Measurements from ENCODE around the gene HACD3. TPM values are rescaled to one million over a fixed set of nuclear protein-coding genes. Genes with fewer than 3 reads are reported as not detected.

The HACD3 gene
- total RNA-seq, 1 donor from 2014 or later, result 129 TPM

DNA sequence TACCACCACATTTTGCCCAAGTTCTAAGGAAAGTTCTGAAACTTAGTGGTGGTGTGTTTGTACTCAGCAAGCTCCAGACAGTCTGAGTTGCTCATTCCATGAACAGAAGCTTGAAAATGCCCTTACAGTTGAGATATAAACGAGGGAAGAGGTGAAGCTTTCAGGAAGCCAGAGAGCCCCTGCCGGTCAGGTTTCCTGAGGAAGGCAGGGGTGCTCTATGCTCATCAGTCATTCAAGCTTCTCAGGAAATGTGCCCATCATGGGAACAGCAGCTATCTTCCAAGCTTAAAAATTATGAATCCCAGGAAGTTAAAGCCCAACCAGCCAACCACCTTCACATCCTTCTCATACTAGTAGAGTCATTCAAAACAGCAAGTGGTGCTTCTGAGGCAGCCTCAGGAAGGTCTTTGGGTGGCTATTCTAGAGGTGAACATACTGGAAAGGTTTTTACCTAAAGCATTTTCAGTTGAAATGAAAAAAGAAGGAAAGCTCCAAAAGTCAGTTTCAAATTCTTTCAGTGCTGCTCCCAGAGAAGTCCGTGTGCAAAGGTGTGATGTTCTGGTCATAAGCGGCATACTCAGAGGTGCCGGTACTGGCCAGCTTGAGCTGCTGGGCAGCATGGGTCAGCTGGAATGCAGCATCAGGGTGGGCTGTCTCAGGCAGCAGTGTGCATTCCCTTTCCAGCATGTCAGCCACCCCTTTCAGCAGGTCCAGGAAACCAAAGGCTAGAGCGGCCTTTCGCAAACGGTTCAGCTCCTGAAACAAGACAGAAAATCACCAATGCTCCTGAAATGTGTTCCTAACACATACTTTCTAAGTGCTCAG is 48.9 kb downstream of the HACD3 start:
- H3K27ac Mint-ChIP-seq (ENCODE audit: unreplicated experiment), result peak overlapping the region; percentile 85
- FAIRE-seq, result no peak

GRCh38 chr15:65579762-65580161 is 49.5 kb downstream of the HACD3 start:
- no peak overlapping the region for H2AFZ ChIP-seq (ENCODE audit: low read depth, low read length)
- peaks cover 56% of the 10 kb centered on the region for H3K4me1 Mint-ChIP-seq (ENCODE audit: low read depth, unreplicated experiment)
- no peaks in the 10 kb centered on the region for H3K9me3 ChIP-seq (ENCODE audit: insufficient read depth, low read depth, low read length)
- no peak for FAIRE-seq
- H3K27me3 ChIP-seq (ENCODE audit: insufficient read depth, low read length), result no peaks in the 10 kb centered on the region
- no peaks in the 10 kb centered on the region for H3K9me3 Mint-ChIP-seq (ENCODE audit: unreplicated experiment)
- peaks cover 39% of the 10 kb centered on the region for H3K4me1 ChIP-seq (ENCODE audit: insufficient read depth, low read length)
- H4K20me1 ChIP-seq (ENCODE audit: insufficient read depth, low read length), result peaks cover 3% of the 10 kb centered on the region
- peak overlapping the region; percentile 58 for H3K27ac ChIP-seq (ENCODE audit: low read depth, low read length)
- peaks cover 21% of the 10 kb centered on the region for H3K36me3 Mint-ChIP-seq (ENCODE audit: low read depth, unreplicated experiment)
- H3K27ac Mint-ChIP-seq (ENCODE audit: unreplicated experiment), result peak overlapping the region; percentile 85
- H3K79me2 ChIP-seq (ENCODE audit: insufficient read depth, low read length), result no peaks in the 10 kb centered on the region
- DNase-seq (ENCODE audit: low read depth), result no peak
- H3K9ac ChIP-seq (ENCODE audit: low read length), result peak overlapping the region; percentile 20
- H3K4me3 Mint-ChIP-seq (ENCODE audit: unreplicated experiment), result no peak overlapping the region
- TF ChIP-seq EZH2 (IDR thresholded peaks at IDR 0.05; ENCODE audit: insufficient read depth, low read length) (no peak), CTCF (IDR thresholded peaks at IDR 0.05; ENCODE audit: insufficient read depth, low read depth, low read length) (no peak)
- no peaks in the 10 kb centered on the region for H3K27me3 Mint-ChIP-seq (ENCODE audit: low read depth, unreplicated experiment)
- H3K4me3 ChIP-seq (ENCODE audit: insufficient read depth, low read depth, low read length), result no peak overlapping the region
- peak overlapping the region; percentile 21 for H3K4me2 ChIP-seq (ENCODE audit: low read length)
- peaks cover 30% of the 10 kb centered on the region for H3K36me3 ChIP-seq (ENCODE audit: insufficient read depth, low read length)

More for the DNA sequence above, 48.9 kb downstream of the HACD3 start:
- Histone ChIP-seq H3K9ac (ENCODE audit: low read length) (no peak overlapping the region), H4K20me1 (ENCODE audit: insufficient read depth, low read length) (peaks cover 3% of the 10 kb centered on the region), H3K4me1 (ENCODE audit: insufficient read depth, low read length) (peaks cover 37% of the 10 kb centered on the region), H3K4me2 (ENCODE audit: low read length) (no peak overlapping the region), H3K4me3 (ENCODE audit: insufficient read depth, low read depth, low read length) (no peak overlapping the region), H3K27ac (ENCODE audit: low read depth, low read length) (peak overlapping the region; percentile 58), H2AFZ (ENCODE audit: low read depth, low read length) (no peak overlapping the region), H3K9me3 (ENCODE audit: insufficient read depth, low read depth, low read length) (no peaks in the 10 kb centered on the region), H3K79me2 (ENCODE audit: insufficient read depth, low read length) (no peaks in the 10 kb centered on the region), H3K36me3 (ENCODE audit: insufficient read depth, low read length) (peaks cover 32% of the 10 kb centered on the region), H3K27me3 (ENCODE audit: insufficient read depth, low read length) (no peaks in the 10 kb centered on the region)
- H3K4me3 Mint-ChIP-seq (ENCODE audit: unreplicated experiment), result no peak overlapping the region
- DNase-seq (ENCODE audit: low read depth), result no peak
- TF ChIP-seq EZH2 (IDR thresholded peaks at IDR 0.05; ENCODE audit: insufficient read depth, low read length) (no peak), CTCF (IDR thresholded peaks at IDR 0.05; ENCODE audit: insufficient read depth, low read depth, low read length) (no peak)
- peaks cover 21% of the 10 kb centered on the region for H3K36me3 Mint-ChIP-seq (ENCODE audit: low read depth, unreplicated experiment)
- H3K9me3 Mint-ChIP-seq (ENCODE audit: unreplicated experiment), result no peaks in the 10 kb centered on the region
- H3K4me1 Mint-ChIP-seq (ENCODE audit: low read depth, unreplicated experiment), result peaks cover 51% of the 10 kb centered on the region
- no peaks in the 10 kb centered on the region for H3K27me3 Mint-ChIP-seq (ENCODE audit: low read depth, unreplicated experiment)

DNA sequence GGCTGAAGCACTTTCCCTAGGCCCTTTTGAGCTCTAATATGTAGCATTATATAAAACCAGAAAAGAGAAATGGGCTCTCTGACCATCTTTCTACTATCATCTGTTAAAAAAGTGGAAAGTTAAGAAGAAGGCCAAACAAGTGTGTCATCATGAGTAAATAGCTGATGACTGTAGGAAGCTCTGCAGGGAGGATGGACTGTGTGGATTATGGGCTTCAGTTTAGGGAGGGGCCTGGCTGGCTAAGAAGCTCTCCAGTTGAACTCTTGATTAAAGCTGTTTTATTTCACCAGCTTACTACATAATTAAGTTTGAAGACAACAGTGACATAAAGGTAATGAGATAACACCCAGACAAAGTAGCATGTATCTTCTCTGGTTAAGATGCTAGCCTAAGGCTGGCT is 50.0 kb downstream of the HACD3 start:
- peaks cover 56% of the 10 kb centered on the region for H3K4me1 Mint-ChIP-seq (ENCODE audit: low read depth, unreplicated experiment)
- Histone ChIP-seq H4K20me1 (ENCODE audit: insufficient read depth, low read length) (peaks cover 3% of the 10 kb centered on the region), H3K4me3 (ENCODE audit: insufficient read depth, low read depth, low read length) (no peak overlapping the region), H3K9me3 (ENCODE audit: insufficient read depth, low read depth, low read length) (no peaks in the 10 kb centered on the region), H3K4me2 (ENCODE audit: low read length) (peak overlapping the region; percentile 21), H3K9ac (ENCODE audit: low read length) (peak overlapping the region; percentile 41), H3K27ac (ENCODE audit: low read depth, low read length) (peak overlapping the region; percentile 58), H3K79me2 (ENCODE audit: insufficient read depth, low read length) (no peaks in the 10 kb centered on the region), H2AFZ (ENCODE audit: low read depth, low read length) (no peak overlapping the region), H3K4me1 (ENCODE audit: insufficient read depth, low read length) (peaks cover 39% of the 10 kb centered on the region), H3K27me3 (ENCODE audit: insufficient read depth, low read length) (no peaks in the 10 kb centered on the region), H3K36me3 (ENCODE audit: insufficient read depth, low read length) (peaks cover 30% of the 10 kb centered on the region)
- H3K36me3 Mint-ChIP-seq (ENCODE audit: low read depth, unreplicated experiment), result peaks cover 21% of the 10 kb centered on the region
- DNase-seq (ENCODE audit: low read depth) (peak; percentile 60), FAIRE-seq (peak; percentile 47)
- H3K27ac Mint-ChIP-seq (ENCODE audit: unreplicated experiment), result no peak overlapping the region
- TF ChIP-seq CTCF (IDR thresholded peaks at IDR 0.05; ENCODE audit: insufficient read depth, low read depth, low read length) (no peak), EZH2 (IDR thresholded peaks at IDR 0.05; ENCODE audit: insufficient read depth, low read length) (no peak)
- no peaks in the 10 kb centered on the region for H3K27me3 Mint-ChIP-seq (ENCODE audit: low read depth, unreplicated experiment)
- H3K9me3 Mint-ChIP-seq (ENCODE audit: unreplicated experiment), result no peaks in the 10 kb centered on the region
- H3K4me3 Mint-ChIP-seq (ENCODE audit: unreplicated experiment), result peak overlapping the region; percentile 2
